CD4-positive, alpha-beta T cell (primary cell): ENCODE measurements around the gene B4GALT5. TPM values are rescaled to one million over a fixed set of nuclear protein-coding genes. Genes with fewer than 3 reads are reported as not detected.

ENCODE experiments used
- ATAC-seq: fragments of 200-7000 bp; cut with Tn5 transposase; one replicate; pipeline ENCODE4 v1.10.0; 2022; ENCODE audit warnings: mild to moderate bottlenecking; ENCODE audit not compliant: poor library complexity
- CTCF ChIA-PET: fragments of 350-600 bp; sonication (Branson Sonifier 250); formaldehyde crosslinking; loops from one replicate; lab custom pipeline; 2021; ENCODE audit warnings: antibody characterized with exemption, inconsistent platforms; lab: Charles Lee
- POLR2A ChIA-PET: fragments of 350-600 bp; sonication (Branson Sonifier 250); formaldehyde crosslinking; loops from one replicate; lab custom pipeline; 2021; ENCODE audit warnings: antibody characterized with exemption, inconsistent platforms; lab: Charles Lee
- DNase-seq, 14 experiments: peaks; one replicate each; pipeline ENCODE4 v3.0.0-alpha.2; 2013 to 2020; ENCODE audit warnings: mixed read lengths in 2 of 14
- H3K27ac ChIP-seq, 2 donors: one replicate each; pipeline versions ENCODE4 v1.5.1 to v1.7.0; 2013; ENCODE audit warnings: low read length in 2 of 2, low read depth in 1 of 2, mild to moderate bottlenecking in 1 of 2
- H3K27me3 ChIP-seq, 2 experiments: 1 replicate in 1 of 2; 2 replicates in 1 of 2; pipeline versions ENCODE4 v1.6.1 to v1.7.0; 2013; ENCODE audit warnings: low read length in 2 of 2, control low read depth in 1 of 2, mild to moderate bottlenecking in 1 of 2, moderate library complexity in 1 of 2; ENCODE audit not compliant: insufficient read depth in 2 of 2, control insufficient read depth in 1 of 2
- H3K36me3 ChIP-seq: one replicate; pipeline ENCODE4 v1.6.1; 2013; ENCODE audit warnings: low read length, control low read depth; ENCODE audit not compliant: insufficient read depth
- H3K4me1 ChIP-seq: one replicate; pipeline ENCODE4 v1.6.1; 2013; ENCODE audit warnings: low read length, control low read depth; ENCODE audit not compliant: insufficient read depth
- H3K4me3 ChIP-seq: one replicate; pipeline ENCODE4 v1.5.1; 2013; ENCODE audit warnings: mild to moderate bottlenecking, low read length, moderate library complexity
- H3K9me3 ChIP-seq, 2 experiments: 1 replicate in 1 of 2; 2 replicates in 1 of 2; pipeline versions ENCODE4 v1.6.1 to v1.7.0; 2013; ENCODE audit warnings: low read length in 2 of 2, mild to moderate bottlenecking in 2 of 2, control low read depth in 1 of 2, moderate library complexity in 1 of 2; ENCODE audit not compliant: control insufficient read depth in 1 of 2, insufficient read depth in 1 of 2
- H3K27ac Mint-ChIP-seq: one replicate; pipeline ENCODE4 v1.8.0; 2020; ENCODE audit warnings: mixed read lengths
- H3K27me3 Mint-ChIP-seq: one replicate; pipeline ENCODE4 v1.8.0; 2021; ENCODE audit warnings: mixed read lengths
- H3K36me3 Mint-ChIP-seq: one replicate; pipeline ENCODE4 v1.8.0; 2021; ENCODE audit warnings: low read depth, mixed read lengths
- H3K4me1 Mint-ChIP-seq: one replicate; pipeline ENCODE4 v1.8.0; 2021; ENCODE audit warnings: low read depth, mixed read lengths
- H3K4me3 Mint-ChIP-seq: one replicate; pipeline ENCODE4 v1.8.0; 2020; ENCODE audit warnings: mild to moderate bottlenecking, mixed read lengths
- H3K9me3 Mint-ChIP-seq: one replicate; pipeline ENCODE4 v1.8.0; 2020; ENCODE audit warnings: mixed read lengths
- CTCF ChIP-seq: fragments of 200-600 bp; IDR thresholded peaks from one replicate; pipeline ENCODE4 v1.8.0; 2022; ENCODE audit warnings: antibody characterized with exemption, mild to moderate bottlenecking
- intact Hi-C, 2 experiments: fragments of 100-400 bp; cut with DNase I in 1 of 2; cut with micrococcal nuclease in 1 of 2; formaldehyde crosslinking; loops; one replicate each; pipeline versions ENCODE4 v1.15.1 to v1.9.0; 2023 to 2025; cut with DNase I, micrococcal nuclease
- total RNA-seq, 174 experiments: library from RNA in 2 of 174; stranded (reverse) in 2 of 174; gene quantifications; one replicate each; pipeline ENCODE4 v1.2.3 and lab custom pipeline; 2021 to 2026

The B4GALT5 gene
- total RNA-seq, 2 experiments from 2014 or later = 3.1 to 3.2 TPM

- Histone ChIP-seq H3K9me3 (no peaks in the 10 kb centered on the region), H3K4me1 (peaks cover 19% of the 10 kb centered on the region), H3K4me3 (no peak overlapping the region), H3K36me3 (no peaks in the 10 kb centered on the region), H3K27me3 (no peaks in the 10 kb centered on the region), H3K27ac (no peak overlapping the region)
- ChIA-PET CTCF (no interaction called here), POLR2A (no interaction called here)
- H3K4me1 Mint-ChIP-seq = peaks cover 40% of the 10 kb centered on the region
- H3K36me3 Mint-ChIP-seq = no peaks in the 10 kb centered on the region
- peak overlapping the region; percentile 25 for H3K4me3 Mint-ChIP-seq
- H3K27ac Mint-ChIP-seq = no peak overlapping the region
- intact Hi-C loops = no loop called here
- no peaks in the 10 kb centered on the region for H3K9me3 Mint-ChIP-seq
- peak in 4 of 14 experiments; percentile 26 to 69 (median 44) for DNase-seq
- ATAC-seq = peak; percentile 59
- no peak for TF ChIP-seq CTCF
- no peaks in the 10 kb centered on the region for H3K27me3 Mint-ChIP-seq
Measured at GRCh38 chr20:49699200-49699992, 14.3 kb downstream of the B4GALT5 start.

- ATAC-seq (no peak), DNase-seq (no peak)
- no peaks in the 10 kb centered on the region for H3K27me3 Mint-ChIP-seq
- Histone ChIP-seq H3K9me3 (no peaks in the 10 kb centered on the region), H3K36me3 (no peaks in the 10 kb centered on the region), H3K4me3 (no peak overlapping the region), H3K4me1 (peaks cover 19% of the 10 kb centered on the region), H3K27ac (no peak overlapping the region), H3K27me3 (no peaks in the 10 kb centered on the region)
- H3K9me3 Mint-ChIP-seq = no peaks in the 10 kb centered on the region
- CTCF ChIA-PET = interaction anchor here (0.7 kb wide), 1 partner anchor 189 kb away, joined by 3 read pairs; no protein-coding TSS in a partner anchor
- H3K4me1 Mint-ChIP-seq = peaks cover 46% of the 10 kb centered on the region
- H3K4me3 Mint-ChIP-seq = no peak overlapping the region
- H3K27ac Mint-ChIP-seq = no peak overlapping the region
- POLR2A ChIA-PET = interaction anchor here (0.7 kb wide), 1 partner anchor 12 kb away, joined by 3 read pairs; no protein-coding TSS in a partner anchor
- intact Hi-C loops = no loop called here
- no peak for TF ChIP-seq CTCF
- no peaks in the 10 kb centered on the region for H3K36me3 Mint-ChIP-seq
Measured at GRCh38 chr20:49698477-49698876, 15.2 kb downstream of the B4GALT5 start.

GRCh38 chr20:49697071-49697470, 16.6 kb downstream of the B4GALT5 start:
- no peaks in the 10 kb centered on the region for H3K9me3 ChIP-seq
- Mint-ChIP-seq H3K4me3 (no peak overlapping the region), H3K4me1 (peaks cover 51% of the 10 kb centered on the region), H3K27ac (no peak overlapping the region), H3K27me3 (no peaks in the 10 kb centered on the region), H3K9me3 (no peaks in the 10 kb centered on the region), H3K36me3 (no peaks in the 10 kb centered on the region)
- no peak for ATAC-seq
- no peak overlapping the region for H3K27ac ChIP-seq
- H3K4me3 ChIP-seq = no peak overlapping the region
- no peak for DNase-seq
- CTCF ChIA-PET = interaction anchor here (1.3 kb wide), 1 partner anchor 35 kb away, joined by 3 read pairs; no protein-coding TSS in a partner anchor
- intact Hi-C loops = no loop called here
- no peaks in the 10 kb centered on the region for H3K27me3 ChIP-seq
- POLR2A ChIA-PET = interaction anchor here (0.7 kb wide), 1 partner anchor 19 kb away, joined by 3 read pairs; no protein-coding TSS in a partner anchor
- H3K36me3 ChIP-seq = no peaks in the 10 kb centered on the region
- no peak for TF ChIP-seq CTCF
- peaks cover 19% of the 10 kb centered on the region for H3K4me1 ChIP-seq
